Fibroblast of mammary gland (primary cell): ENCODE data around the gene SORBS1.
A peak's percentile ranks its signal among the peaks of the same experiment; 100 is the strongest.

Experiments
- DNase-seq: peaks from one replicate; pipeline ENCODE4 v3.0.0-alpha.2; 2010; ENCODE audit warnings: low read depth
- H3K4me3 ChIP-seq: 2 replicates; pipeline ENCODE4 v1.5.1; 2011; ENCODE audit warnings: low read depth, mild to moderate bottlenecking, low read length, moderate library complexity; ENCODE audit not compliant: control insufficient read depth
- TF ChIP-seq, protein P1 (sequence below): conservative IDR thresholded peaks from 2 replicates; pipeline ENCODE4 v1.5.1; 2011; ENCODE audit warnings: low read depth, low read length, inconsistent platforms; ENCODE audit not compliant: control insufficient read depth, insufficient read depth

SORBS1 gene

DNA sequence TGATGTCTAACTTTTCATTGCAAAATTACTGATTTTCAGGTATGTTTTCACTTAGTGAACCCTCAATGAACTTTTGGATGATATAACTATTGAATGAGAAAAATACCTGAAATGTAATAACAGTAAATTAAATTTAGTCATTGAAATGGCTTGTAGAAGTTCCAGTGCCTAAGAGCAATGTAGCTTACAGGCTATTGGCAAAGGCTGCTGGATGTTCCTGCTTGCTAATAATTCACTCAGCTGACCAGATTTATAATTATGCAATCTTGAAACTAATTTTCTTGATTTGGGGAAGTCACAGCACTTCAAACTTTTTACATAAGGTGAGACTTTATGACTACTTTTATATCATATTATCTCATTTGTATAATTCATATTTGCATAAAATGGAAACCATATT is 73.2 kb downstream of the SORBS1 start:
- no peak for DNase-seq
- TF ChIP-seq, protein P1, sequence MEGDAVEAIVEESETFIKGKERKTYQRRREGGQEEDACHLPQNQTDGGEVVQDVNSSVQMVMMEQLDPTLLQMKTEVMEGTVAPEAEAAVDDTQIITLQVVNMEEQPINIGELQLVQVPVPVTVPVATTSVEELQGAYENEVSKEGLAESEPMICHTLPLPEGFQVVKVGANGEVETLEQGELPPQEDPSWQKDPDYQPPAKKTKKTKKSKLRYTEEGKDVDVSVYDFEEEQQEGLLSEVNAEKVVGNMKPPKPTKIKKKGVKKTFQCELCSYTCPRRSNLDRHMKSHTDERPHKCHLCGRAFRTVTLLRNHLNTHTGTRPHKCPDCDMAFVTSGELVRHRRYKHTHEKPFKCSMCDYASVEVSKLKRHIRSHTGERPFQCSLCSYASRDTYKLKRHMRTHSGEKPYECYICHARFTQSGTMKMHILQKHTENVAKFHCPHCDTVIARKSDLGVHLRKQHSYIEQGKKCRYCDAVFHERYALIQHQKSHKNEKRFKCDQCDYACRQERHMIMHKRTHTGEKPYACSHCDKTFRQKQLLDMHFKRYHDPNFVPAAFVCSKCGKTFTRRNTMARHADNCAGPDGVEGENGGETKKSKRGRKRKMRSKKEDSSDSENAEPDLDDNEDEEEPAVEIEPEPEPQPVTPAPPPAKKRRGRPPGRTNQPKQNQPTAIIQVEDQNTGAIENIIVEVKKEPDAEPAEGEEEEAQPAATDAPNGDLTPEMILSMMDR, result no peak
- no peak overlapping the region for H3K4me3 ChIP-seq

DNA sequence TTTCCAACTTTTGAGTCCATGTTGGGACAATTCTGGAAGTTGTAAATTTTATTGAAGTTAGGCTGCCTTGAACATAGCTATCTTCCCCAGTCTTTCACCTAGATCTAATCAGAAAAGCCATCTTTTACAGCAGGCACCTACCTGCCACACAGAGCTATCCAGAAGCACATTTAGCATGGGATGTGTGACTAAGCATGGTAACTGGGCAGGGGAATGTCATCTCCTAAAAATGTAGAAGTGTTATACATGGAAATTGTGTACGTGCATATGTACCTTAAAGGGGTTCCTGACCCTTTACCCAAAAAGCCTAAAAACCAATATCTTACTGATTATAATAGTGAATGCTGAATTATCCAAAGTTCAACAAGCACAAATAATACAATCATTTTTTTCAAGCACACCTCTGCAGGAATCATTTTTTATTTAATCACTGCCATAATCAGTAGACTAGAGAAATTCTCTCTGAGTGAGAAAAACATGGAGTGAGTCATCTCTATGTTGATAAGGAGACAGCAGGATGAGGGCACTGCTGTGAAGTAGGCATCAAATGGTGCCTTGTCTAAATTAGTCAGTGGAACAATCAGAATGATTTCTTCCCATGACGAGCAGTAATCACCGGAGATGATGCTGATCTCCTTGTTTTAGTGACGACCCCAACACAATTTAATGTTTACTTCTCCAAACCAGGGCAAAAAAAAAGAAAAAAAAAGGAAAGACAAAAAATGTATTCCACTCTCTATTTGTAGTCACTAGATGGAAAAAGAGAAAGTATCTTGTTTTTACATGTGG is 75.9 kb downstream of the SORBS1 start:
- no peak for DNase-seq
- no peak overlapping the region for H3K4me3 ChIP-seq
- TF ChIP-seq, protein P1, result no peak

DNA sequence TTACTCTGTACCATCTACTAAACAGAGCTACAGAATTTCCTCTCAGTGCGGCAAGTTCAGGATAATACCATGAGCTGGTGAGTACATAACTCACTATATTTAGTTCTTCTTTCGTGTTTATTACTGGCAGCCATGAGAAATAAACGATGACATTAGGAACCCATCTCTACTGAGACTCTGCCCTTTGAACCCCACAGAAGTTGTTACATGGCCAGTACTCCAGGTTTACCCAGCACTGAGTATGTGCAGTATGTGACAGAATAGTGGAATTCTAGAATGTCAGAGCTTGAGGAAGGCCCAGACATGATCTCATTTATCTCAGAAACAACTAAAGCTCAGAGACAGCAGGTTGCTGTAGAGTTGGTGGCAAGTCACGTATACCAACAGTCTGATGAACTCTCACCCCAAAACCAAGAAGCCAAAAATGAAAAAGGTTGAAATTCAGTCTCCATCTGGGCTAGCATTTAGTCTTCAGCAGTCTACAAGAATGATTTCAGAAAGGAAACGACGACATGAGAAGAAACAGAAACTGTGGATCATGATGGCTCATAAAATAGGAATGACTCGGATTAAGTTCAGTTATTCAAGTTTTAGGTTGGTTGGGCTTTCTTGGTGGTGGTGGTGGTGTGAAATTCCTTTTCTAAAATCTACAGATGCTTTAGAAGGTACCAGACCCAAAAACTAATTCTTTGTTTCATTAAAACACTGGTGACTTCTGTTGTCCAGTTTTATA is 78.5 kb downstream of the SORBS1 start:
- no peak overlapping the region for H3K4me3 ChIP-seq
- TF ChIP-seq, protein P1, result no peak
- DNase-seq, result no peak

DNA sequence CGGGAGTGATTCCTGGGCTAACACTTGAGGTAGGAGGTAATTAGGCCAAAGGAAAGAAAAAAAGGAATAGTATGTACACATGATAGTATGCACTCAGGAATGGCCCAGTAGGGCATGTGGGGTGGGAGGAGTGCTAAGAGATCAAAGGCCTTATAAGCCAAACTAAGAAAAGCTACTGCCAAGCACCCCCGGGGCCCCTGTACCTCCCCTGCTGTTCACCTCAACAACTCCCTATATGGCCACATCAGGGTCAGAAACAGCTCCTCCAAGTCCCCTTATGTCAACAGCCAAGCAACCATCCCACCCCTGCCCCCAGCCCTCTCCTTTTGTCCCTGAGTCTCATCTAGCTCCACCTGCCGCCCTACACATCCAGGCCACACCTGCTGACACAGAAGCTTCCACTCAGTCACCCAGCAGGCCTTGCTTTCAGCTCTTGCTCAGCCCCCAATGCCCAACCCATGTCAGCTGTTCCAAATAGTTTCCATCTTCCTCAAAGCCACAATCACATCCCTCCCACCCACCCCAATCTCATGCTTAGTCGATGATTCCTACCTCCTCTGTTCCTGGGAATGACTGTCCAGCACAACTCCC is 80.2 kb downstream of the SORBS1 start:
- DNase-seq, result peak; percentile 20
- H3K4me3 ChIP-seq, result no peak overlapping the region
- TF ChIP-seq, protein P1, result no peak

DNA sequence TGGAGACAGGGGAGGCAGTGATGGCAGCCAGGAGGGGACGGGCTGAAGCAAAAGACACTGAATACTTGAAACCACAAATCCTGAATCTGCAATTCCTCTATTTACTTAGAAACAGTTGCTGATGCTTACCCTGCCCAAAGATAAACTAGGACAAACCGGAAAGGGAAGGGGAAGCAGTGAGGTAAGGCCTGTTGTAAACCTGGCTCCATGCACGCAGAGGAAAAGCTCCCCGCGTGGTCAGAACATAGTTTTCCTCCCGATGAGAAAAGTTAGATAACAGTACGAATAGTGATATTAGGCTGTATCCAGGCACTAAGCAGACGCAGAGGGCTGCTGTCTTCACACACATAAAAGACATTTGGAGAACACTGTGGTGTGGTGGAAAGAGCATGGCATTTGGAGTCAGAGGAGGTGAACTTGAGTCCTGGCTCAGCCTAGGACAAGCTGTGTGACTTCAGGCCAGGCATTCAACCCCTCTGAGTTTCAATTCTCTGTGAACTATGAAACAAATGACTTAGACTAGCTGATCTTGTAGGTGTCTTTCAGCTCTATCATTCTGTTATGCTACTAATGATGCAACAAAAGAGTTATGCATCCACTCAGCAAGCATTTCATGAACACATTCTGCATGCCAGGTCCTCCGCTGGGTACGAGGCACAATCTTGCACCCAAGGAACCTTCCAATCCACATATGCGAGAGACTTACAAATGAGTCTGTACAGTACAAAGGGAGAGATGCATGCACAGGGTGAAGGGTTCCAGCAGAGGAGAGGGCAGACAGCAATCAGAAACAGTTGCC is 80.9 kb downstream of the SORBS1 start:
- DNase-seq, result peak; percentile 14
- H3K4me3 ChIP-seq, result no peak overlapping the region
- TF ChIP-seq, protein P1, result peak; percentile 4

DNA sequence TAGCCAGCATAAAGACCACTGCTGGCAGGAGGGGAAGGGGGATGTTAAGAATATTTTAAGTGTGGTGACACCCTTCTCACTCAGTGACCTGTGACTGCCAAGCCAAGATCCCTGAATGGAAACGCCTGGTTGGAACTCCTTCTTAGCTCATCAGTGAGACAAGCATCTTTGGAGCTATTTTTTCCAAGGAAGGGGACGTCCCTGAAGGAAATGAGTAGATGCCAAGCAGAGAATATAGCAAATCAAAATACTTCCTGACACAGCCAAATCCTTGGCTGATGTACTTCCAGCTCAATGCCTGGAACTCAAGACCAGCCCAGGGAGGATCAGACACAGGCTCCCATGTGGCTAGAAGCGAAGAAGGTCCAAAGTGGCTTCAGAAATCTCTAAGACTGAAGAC is 82.2 kb downstream of the SORBS1 start:
- H3K4me3 ChIP-seq, result no peak overlapping the region
- DNase-seq, result peak; percentile 23
- TF ChIP-seq, protein P1, result no peak
